NCI-H146 treated with DMSO at 0.1 percent for 48 hours (cell line): ENCODE data around the gene B4GALNT2.
"Not testable (repeated sequence)": the region's sequence is repeated elsewhere in the genome, so short reads cannot be mapped to it uniquely, and the experiment has no call there.

Experiments
- DNase-seq: peaks from one replicate; lab custom pipeline; 2025; ENCODE audit not compliant: unreplicated experiment; lab: John Stamatoyannopoulos, UW

The B4GALNT2 gene

GRCh38 chr17:49175978-49176377 is 43.4 kb downstream of the B4GALNT2 start:
- not testable (repeated sequence) for DNase-seq

GRCh38 chr17:49180303-49180702 is 47.7 kb downstream of the B4GALNT2 start:
- DNase-seq = no peak

- DNase-seq = no peak
Measured at GRCh38 chr17:49180998-49181635, 48.5 kb downstream of the B4GALNT2 start.

- no peak for DNase-seq
Measured at GRCh38 chr17:49183341-49183740, 50.8 kb downstream of the B4GALNT2 start.

DNA sequence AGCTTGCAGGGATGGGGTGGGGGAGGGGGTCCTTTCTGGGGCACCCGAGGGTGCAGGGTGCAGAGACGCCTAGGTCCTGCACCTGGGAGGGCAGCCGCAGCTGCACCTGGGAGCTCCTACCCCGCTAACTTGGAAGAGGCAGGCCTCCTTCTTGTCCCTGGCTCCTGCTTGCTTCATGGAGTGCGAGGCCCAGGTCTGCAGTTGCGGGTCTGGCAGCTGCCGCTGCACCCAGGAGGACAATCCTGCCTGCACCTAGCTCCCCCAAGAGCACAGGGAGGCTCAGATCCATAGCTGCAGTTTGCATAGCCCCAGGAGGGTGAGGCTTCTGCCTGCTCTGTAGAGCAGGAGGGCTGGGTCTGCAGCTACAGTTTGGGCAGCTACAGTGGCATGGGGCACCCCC is 51.2 kb downstream of the B4GALNT2 start:
- DNase-seq = no peak

DNA sequence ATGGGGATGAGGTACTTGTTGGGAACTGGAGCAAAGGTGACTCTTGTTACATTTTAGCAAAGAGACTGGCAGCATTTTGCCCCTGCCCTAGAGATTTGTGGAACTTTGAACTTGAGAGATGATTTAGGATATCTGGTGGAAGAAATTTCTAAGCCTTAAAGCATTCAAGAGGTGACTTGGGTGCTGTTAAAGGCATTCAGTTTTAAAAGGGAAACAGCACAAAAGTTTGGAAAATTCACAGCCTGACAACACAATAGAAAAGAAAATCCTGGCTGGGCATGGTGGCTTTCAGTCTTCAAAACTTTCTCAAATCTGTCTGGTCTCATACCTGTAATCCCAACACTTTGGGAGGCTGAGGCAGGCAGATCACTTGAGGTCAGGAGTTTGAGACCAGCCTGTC is 52.0 kb downstream of the B4GALNT2 start:
- DNase-seq = not testable (repeated sequence)

DNA sequence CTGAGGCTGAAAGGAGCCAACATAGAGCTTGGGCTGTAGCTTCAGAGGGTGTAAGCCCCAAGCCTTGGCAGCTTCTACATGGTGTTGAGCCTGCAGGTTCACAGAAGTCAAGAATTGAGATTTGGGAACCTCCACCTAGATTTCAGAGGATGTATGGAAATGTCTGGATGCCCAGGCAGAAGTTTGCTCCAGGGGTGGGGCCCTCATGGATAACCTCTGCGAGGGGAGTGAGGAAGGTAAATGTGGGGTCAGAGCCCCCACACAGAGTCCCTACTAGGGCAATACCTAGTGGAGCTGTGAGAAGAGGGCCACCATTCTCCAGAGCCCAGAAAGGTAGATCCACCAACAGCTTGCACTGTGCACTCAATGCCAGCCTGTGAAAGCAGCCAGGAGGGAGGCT is 52.8 kb downstream of the B4GALNT2 start:
- DNase-seq = not testable (repeated sequence)

DNA sequence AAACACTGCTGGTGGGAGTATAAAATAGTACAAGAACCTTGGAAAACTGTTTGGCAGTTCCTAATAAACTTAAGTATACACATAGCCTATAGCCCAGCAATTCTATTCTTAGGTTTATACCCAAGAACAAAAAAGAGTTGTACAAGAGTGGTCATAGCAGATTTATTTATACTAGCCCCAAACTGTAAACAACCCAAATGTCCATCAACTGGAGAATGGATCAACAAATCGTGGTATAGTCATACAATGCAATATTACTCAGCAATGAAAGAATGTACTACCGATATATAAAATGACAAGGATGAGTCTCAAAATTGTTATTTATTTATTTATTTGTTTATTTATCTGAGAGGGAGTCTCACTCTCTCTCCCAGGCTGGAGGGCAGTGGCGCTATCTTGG is 54.7 kb downstream of the B4GALNT2 start:
- no peak for DNase-seq

DNA sequence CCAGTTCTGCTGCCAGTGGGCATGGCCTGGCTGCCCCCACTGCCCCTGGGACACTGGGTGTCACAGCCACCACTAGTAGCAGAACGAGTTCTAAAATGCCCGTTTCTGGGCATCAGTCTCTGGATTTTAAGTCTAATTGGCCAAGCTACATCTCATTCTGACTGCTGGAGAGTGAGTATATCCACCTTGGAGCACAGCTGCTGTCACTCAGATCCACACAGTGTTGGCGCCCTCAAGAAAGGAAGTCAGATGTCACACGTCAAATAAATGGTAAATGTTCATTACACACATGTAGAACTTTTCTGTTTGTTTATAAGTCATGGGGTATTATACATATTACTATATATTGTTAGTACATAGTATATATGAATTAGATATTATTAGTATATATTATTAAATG is 58.4 kb downstream of the B4GALNT2 start:
- no peak for DNase-seq

- no peak for DNase-seq
Measured at GRCh38 chr17:49191409-49191916, 58.9 kb downstream of the B4GALNT2 start.

DNA sequence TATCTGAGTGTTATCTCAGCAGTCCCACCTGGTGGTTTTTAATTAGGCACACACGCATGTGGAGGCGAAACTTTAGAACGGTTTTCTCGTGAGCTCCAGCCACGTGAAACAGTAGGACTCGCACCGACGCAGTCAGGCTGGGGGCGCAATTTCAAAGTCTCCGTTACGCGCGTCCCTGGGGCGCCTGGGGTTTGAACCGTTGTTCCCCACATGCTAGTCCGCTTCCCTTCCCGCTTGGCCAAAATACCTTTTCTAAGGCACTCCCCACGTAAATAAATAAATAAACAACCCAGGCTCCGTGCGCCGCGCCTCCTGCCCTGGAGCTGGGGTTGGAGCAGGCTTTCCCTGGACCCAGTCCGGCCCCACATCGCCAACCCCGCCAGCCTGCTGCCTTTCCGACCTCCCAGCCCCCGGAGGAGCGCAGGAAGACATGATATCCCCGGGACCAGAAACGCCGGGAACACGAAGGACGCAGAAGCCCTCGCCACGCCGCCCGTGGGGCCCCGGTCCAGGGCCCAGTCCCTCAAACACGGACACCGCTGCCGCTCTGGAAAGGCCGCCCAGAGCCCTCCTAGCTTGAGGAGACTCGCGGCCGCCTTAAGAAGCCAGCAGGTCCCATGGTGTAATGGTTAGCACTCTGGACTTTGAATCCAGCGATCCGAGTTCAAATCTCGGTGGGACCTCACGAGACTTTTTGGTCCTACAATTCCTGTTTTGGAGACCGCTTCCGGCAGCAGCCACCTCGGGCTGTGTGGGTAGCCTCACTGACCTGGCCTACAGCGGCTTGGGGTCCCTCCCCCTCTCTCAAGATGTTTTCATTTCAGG is 59.6 kb downstream of the B4GALNT2 start:
- DNase-seq = peak; percentile 92

GRCh38 chr17:49193513-49194296 is 61.1 kb downstream of the B4GALNT2 start:
- DNase-seq = no peak

DNA sequence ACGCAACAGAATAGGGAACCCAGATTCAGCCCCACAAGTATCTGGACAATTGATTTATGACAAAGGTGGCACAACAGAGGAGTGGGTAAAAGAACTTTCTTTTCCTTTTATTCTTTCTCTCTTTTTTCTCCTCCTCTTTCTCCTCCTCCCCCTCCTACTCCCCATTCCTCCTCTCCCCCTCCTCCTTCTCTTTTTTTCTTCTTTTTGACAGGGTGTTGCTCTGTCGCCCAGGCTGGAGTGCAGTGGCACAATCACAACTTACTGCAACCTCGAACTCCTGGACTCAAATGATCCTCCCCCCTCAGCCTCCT is 61.7 kb downstream of the B4GALNT2 start:
- DNase-seq = no peak

- no peak for DNase-seq
Measured at GRCh38 chr17:49195751-49196150, 63.2 kb downstream of the B4GALNT2 start.

DNA sequence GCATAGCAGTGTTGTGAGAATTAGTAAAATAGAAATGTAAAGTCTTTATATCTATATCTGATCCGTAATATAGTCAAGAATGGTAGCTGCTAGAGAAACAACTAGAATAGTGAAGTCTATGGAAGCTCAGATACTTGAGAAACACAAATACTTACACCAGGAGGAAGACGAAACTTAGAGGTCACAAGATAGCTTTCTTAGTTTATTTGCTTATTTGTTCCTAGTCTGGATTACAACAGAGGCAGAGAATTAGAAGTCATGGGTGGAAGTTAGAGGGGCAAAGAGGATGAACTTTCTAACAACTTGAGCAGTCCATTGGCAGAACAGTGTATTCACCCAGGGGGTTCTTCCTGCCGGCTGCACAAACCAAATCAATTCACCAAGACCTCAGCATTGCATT is 64.0 kb downstream of the B4GALNT2 start:
- DNase-seq = no peak

GRCh38 chr17:49197346-49197998 is 64.9 kb downstream of the B4GALNT2 start:
- no peak for DNase-seq

GRCh38 chr17:49198211-49198610 is 65.6 kb downstream of the B4GALNT2 start:
- no peak for DNase-seq

- DNase-seq = no peak
Measured at GRCh38 chr17:49200423-49201083, 68.0 kb downstream of the B4GALNT2 start.

DNA sequence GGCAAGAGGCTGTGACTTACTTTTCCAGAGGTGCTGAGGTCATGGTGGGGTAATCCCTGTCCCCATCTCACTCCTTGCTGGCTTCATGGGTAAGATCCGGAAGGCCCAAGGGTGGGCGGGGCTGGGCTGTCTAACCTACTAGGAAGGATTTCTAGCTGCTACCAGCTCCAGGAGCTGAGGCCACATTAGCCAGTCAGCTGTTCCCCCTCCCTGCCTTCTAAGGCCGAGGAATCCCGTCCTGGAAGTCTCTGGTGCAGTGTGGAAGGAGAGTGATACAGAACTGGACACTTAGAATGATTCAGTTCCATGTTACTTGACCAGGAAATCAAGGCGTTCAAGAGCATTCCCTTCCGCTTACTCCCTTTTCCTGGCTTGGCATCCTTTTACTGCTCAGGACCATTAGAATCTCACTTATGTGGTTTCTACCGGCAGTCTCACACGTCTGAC is 68.9 kb downstream of the B4GALNT2 start:
- DNase-seq = no peak

DNA sequence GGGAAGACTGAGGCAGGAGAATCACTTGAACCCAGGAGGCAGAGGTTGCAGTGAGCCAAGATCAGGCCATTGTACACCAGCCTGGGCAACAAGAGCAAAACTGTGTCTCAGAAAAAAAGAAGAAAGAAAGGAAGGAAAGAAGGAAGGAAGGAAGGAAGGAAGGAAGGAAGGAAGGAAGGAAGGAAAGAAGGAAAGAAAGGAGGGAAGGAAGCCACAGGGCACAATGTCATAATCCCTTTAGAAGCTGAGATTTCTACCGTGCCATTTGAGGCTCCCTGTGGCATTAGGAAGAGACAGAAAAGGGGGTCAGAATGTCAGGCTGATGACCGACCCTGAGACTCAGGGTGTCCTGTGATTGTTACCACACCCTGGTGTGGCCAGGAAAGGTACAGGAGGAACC is 71.2 kb downstream of the B4GALNT2 start:
- DNase-seq = no peak

- DNase-seq = no peak
Measured at GRCh38 chr17:49204516-49204915, 71.9 kb downstream of the B4GALNT2 start.
